Measurements from ENCODE around the gene KLHL26. TPM values are rescaled to one million over a fixed set of nuclear protein-coding genes. Genes with fewer than 3 reads are reported as not detected.

Gene KLHL26
- total and polyA plus RNA-seq, 2 experiments from 2014 or later, result 8.2 to 8.6 TPM

GRCh38 chr19:18608805-18609716 lies 27.8 kb upstream of the KLHL26 start:
- Histone ChIP-seq H3K9me3 (ENCODE audit: low read depth) (no peaks in the 10 kb centered on the region), H3K36me3 (no peaks in the 10 kb centered on the region), H3K27ac (no peak overlapping the region), H3K4me1 (ENCODE audit: low read depth) (peaks cover 15% of the 10 kb centered on the region), H3K4me3 (no peak overlapping the region), H3K27me3 (peaks cover 97% of the 10 kb centered on the region)
- no peak for TF ChIP-seq CTCF (IDR thresholded peaks at IDR 0.05; ENCODE audit: low read depth, low read length)
- DNase-seq (ENCODE audit: low read depth in 1 of 2, low spot score in 1 of 2), result no peak

- Histone ChIP-seq H3K36me3 (no peaks in the 10 kb centered on the region), H3K4me3 (no peak overlapping the region), H3K4me1 (ENCODE audit: low read depth) (peaks cover 15% of the 10 kb centered on the region), H3K9me3 (ENCODE audit: low read depth) (no peaks in the 10 kb centered on the region), H3K27me3 (peaks cover 97% of the 10 kb centered on the region), H3K27ac (no peak overlapping the region)
- no peak for DNase-seq (ENCODE audit: low read depth in 1 of 2, low spot score in 1 of 2)
- no peak for TF ChIP-seq CTCF (IDR thresholded peaks at IDR 0.05; ENCODE audit: low read depth, low read length)
These were observed 27.1 kb upstream of the KLHL26 start for GRCh38 chr19:18609717-18610051.

- no peaks in the 10 kb centered on the region for H3K36me3 ChIP-seq
- H3K27me3 ChIP-seq, result peaks cover 97% of the 10 kb centered on the region
- no peak overlapping the region for H3K4me3 ChIP-seq
- no peak overlapping the region for H3K27ac ChIP-seq
- no peaks in the 10 kb centered on the region for H3K9me3 ChIP-seq (ENCODE audit: low read depth)
- DNase-seq (ENCODE audit: low read depth in 1 of 2, low spot score in 1 of 2), result no peak
- peaks cover 15% of the 10 kb centered on the region for H3K4me1 ChIP-seq (ENCODE audit: low read depth)
- TF ChIP-seq CTCF (IDR thresholded peaks at IDR 0.05; ENCODE audit: low read depth, low read length), result no peak
These were observed 26.6 kb upstream of the KLHL26 start for GRCh38 chr19:18610245-18610555.

- Histone ChIP-seq H3K27ac (no peak overlapping the region), H3K36me3 (no peaks in the 10 kb centered on the region), H3K4me3 (peak overlapping the region; percentile 9), H3K9me3 (ENCODE audit: low read depth) (no peaks in the 10 kb centered on the region), H3K27me3 (peaks cover 97% of the 10 kb centered on the region), H3K4me1 (ENCODE audit: low read depth) (peaks cover 15% of the 10 kb centered on the region)
- no peak for DNase-seq (ENCODE audit: low read depth in 1 of 2, low spot score in 1 of 2)
- TF ChIP-seq CTCF (IDR thresholded peaks at IDR 0.05; ENCODE audit: low read depth, low read length), result no peak
These were observed 26.1 kb upstream of the KLHL26 start for GRCh38 chr19:18610556-18611326.

GRCh38 chr19:18611327-18612050 lies 25.3 kb upstream of the KLHL26 start:
- Histone ChIP-seq H3K4me1 (ENCODE audit: low read depth) (peaks cover 15% of the 10 kb centered on the region), H3K27ac (no peak overlapping the region), H3K4me3 (peak overlapping the region; percentile 9), H3K36me3 (no peaks in the 10 kb centered on the region), H3K27me3 (peaks cover 95% of the 10 kb centered on the region), H3K9me3 (ENCODE audit: low read depth) (no peaks in the 10 kb centered on the region)
- DNase-seq (ENCODE audit: low read depth in 1 of 2, low spot score in 1 of 2), result no peak
- TF ChIP-seq CTCF (IDR thresholded peaks at IDR 0.05; ENCODE audit: low read depth, low read length), result no peak

All from cardiac muscle cell (in vitro differentiated cells and primary cell).